GM13976 (cell line): ENCODE data around the gene LAMB1.

Experiments
- DNase-seq: peaks from one replicate; pipeline ENCODE4 v3.0.0; 2012; ENCODE audit warnings: low spot score
- in situ Hi-C: fragments of 300-500 bp; cut with MboI; formaldehyde crosslinking; loops from one replicate; pipeline ENCODE4 v1.12.0; 2022; ENCODE audit warnings: low sequenced_read_pairs, mixed read lengths, inconsistent platforms; ENCODE audit not compliant: unreplicated experiment
- TF ChIP-seq, protein P1 (sequence below): IDR thresholded peaks from 2 replicates; pipeline ENCODE4 v1.5.1; 2012; ENCODE audit warnings: borderline replicate concordance, mild to moderate bottlenecking; ENCODE audit not compliant: insufficient read depth; ENCODE audit errors: extremely low read depth, missing control alignments, control extremely low read depth

LAMB1 gene

GRCh38 chr7:108008827-108009226, 5.9 kb upstream of the LAMB1 start:
- TF ChIP-seq, protein P1, sequence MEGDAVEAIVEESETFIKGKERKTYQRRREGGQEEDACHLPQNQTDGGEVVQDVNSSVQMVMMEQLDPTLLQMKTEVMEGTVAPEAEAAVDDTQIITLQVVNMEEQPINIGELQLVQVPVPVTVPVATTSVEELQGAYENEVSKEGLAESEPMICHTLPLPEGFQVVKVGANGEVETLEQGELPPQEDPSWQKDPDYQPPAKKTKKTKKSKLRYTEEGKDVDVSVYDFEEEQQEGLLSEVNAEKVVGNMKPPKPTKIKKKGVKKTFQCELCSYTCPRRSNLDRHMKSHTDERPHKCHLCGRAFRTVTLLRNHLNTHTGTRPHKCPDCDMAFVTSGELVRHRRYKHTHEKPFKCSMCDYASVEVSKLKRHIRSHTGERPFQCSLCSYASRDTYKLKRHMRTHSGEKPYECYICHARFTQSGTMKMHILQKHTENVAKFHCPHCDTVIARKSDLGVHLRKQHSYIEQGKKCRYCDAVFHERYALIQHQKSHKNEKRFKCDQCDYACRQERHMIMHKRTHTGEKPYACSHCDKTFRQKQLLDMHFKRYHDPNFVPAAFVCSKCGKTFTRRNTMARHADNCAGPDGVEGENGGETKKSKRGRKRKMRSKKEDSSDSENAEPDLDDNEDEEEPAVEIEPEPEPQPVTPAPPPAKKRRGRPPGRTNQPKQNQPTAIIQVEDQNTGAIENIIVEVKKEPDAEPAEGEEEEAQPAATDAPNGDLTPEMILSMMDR, result no peak
- DNase-seq, result no peak
- in situ Hi-C loops, result no loop called here

GRCh38 chr7:108008240-108008639, 5.3 kb upstream of the LAMB1 start:
- in situ Hi-C loops, result no loop called here
- no peak for DNase-seq
- TF ChIP-seq, protein P1, result no peak

DNA sequence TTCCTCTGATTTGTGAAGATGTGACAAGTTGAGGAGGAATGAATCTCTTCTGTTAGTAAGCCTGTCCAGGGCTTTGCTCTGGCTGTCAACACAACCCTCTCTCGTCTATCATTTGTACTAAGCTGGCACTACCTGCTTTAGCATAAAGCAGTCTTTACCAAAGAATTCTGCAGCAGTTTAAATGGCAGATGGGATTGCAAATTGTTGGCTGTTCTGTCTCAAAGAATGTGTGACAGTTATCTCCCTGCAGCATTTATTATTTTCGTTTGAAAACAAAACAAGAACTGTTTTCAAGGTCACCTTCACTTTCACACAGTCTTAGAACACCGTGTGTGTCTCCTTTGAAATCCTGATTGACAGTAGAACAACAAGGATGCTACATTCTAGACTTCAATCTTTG, 4.8 kb upstream of the LAMB1 start:
- TF ChIP-seq, protein P1, result no peak
- in situ Hi-C loops, result no loop called here
- no peak for DNase-seq

GRCh38 chr7:108007261-108007660, 4.3 kb upstream of the LAMB1 start:
- no peak for DNase-seq
- in situ Hi-C loops, result no loop called here
- TF ChIP-seq, protein P1, result no peak

- no peak for DNase-seq
- TF ChIP-seq, protein P1, result no peak
- in situ Hi-C loops, result no loop called here
Measured at GRCh38 chr7:108004220-108005142, 1.5 kb upstream of the LAMB1 start.

DNA sequence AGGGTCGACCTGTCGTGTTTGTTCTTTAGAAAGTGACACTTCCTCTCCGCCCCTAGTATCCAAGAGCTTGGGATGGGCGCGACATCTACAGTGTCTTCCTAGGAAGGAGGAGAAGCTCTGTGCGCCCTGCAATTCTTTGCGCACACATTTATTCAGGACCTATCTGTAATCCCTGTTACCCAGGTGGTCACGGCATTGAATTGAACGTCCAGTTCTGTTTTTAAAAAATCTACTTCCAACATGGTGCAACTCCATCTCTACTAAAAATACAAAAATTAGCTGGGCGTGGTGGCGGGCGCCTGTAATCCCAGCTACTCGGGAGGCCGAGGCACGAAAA, 606 bp upstream of the LAMB1 start:
- TF ChIP-seq, protein P1, result no peak
- in situ Hi-C loops, result no loop called here
- DNase-seq, result no peak
